Ascending aorta (tissue), 2 donors: ENCODE data around the gene SEPTIN10. TPM values are rescaled to one million over a fixed set of nuclear protein-coding genes. Genes with fewer than 3 reads are reported as not detected.

Experiments used
- DNase-seq, 2 donors: peaks; one replicate each; pipeline ENCODE4 v3.0.0-alpha.2; 2019; ENCODE audit warnings: low spot score in 2 of 2
- H3K27ac ChIP-seq, 2 donors: fragments of 200-600 bp; sonication (generic); one replicate each; pipeline ENCODE4 v1.5.1; 2016 to 2017; ENCODE audit warnings: mild to moderate bottlenecking in 1 of 2
- H3K27me3 ChIP-seq: fragments of 200-600 bp; sonication (generic); one replicate; pipeline ENCODE4 v1.5.1; 2017
- H3K36me3 ChIP-seq, 2 donors: fragments of 200-600 bp; sonication (generic); one replicate each; pipeline ENCODE4 v1.5.1; 2016
- H3K4me1 ChIP-seq, 2 donors: fragments of 200-600 bp; sonication (generic); one replicate each; pipeline ENCODE4 v1.5.1; 2016 to 2017; ENCODE audit warnings: mild to moderate bottlenecking in 1 of 2
- H3K4me3 ChIP-seq, 2 donors: fragments of 200-600 bp; sonication (generic); one replicate each; pipeline ENCODE4 v1.5.1; 2016 to 2017; ENCODE audit warnings: mild to moderate bottlenecking in 1 of 2
- H3K9me3 ChIP-seq, 2 donors: fragments of 200-600 bp; sonication (generic); one replicate each; pipeline ENCODE4 v1.5.1; 2016
- intact Hi-C: fragments of 100-400 bp; cut with DNase I; formaldehyde crosslinking; loops from one replicate; pipeline ENCODE4 v1.15.1; 2023
- total RNA-seq: library from RNA; depleted of rRNA; stranded (reverse); fragments of >200 nt; gene quantifications from one replicate; pipeline ENCODE4 v1.1.0, GENCODE V29; 2016
- TF ChIP-seq, protein P1 (sequence below), 3 experiments: fragments of 200-600 bp in 2 of 3; fragments of 450-650 bp in 1 of 3; sonication (generic) in 2 of 3; IDR thresholded peaks; one replicate each; pipeline ENCODE4 v1.5.1; 2016 to 2019; ENCODE audit warnings: antibody characterized with exemption in 3 of 3, mild to moderate bottlenecking in 1 of 3, moderate library complexity in 1 of 3

The SEPTIN10 gene
- total RNA-seq, 1 donor from 2014 or later = 59.0 TPM

DNA sequence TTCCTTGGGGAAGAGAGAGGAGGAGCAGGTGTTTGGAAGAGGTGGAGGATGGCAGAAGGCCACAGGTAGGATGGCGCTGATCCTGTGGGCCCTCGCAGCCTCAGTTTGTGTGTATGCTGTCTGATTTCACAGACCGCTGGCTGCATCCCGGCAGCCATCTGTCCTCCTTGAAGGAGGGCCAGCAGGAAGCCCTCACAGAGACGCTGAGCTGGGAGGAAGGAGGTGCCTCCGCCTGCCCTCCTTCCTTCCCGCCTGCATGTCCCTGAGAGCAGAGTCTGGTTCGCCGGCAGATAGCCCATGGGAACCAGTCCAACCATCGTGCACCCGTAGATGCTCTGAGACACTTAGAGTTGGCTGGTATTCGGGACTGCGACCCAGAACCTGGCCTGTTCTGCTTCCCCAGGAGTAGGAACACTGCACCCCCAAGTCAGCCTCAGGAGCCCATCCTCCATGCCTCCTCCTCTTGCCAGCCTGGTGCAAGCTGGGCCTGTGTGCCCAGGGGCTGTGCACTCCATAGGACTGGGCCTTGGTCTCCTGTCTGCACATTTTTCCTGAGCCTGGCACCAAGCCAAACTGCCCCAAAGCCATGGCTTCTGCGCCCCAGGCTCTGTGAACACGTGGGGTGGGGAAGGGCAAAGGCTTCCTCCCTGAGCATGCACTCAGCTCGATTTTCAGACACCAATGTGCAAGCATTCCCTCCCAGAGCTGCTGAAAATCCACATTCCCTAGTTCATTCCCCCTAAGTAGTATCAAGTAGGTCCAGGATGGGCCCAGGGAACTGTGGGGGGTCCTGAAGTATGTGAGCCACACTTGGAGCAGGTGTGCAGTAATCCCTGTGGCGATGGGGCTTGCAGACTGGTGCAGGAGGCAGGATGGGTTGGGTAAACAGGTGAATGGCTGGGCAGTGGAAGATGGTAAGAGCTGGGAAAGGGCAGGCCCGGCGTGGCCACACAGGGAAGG lies 115.6 kb downstream of the SEPTIN10 start:
- DNase-seq = no peak
- intact Hi-C loops = no loop called here
- no peaks in the 10 kb centered on the region for H3K9me3 ChIP-seq
- H3K27me3 ChIP-seq = no peaks in the 10 kb centered on the region
- TF ChIP-seq, protein P1, sequence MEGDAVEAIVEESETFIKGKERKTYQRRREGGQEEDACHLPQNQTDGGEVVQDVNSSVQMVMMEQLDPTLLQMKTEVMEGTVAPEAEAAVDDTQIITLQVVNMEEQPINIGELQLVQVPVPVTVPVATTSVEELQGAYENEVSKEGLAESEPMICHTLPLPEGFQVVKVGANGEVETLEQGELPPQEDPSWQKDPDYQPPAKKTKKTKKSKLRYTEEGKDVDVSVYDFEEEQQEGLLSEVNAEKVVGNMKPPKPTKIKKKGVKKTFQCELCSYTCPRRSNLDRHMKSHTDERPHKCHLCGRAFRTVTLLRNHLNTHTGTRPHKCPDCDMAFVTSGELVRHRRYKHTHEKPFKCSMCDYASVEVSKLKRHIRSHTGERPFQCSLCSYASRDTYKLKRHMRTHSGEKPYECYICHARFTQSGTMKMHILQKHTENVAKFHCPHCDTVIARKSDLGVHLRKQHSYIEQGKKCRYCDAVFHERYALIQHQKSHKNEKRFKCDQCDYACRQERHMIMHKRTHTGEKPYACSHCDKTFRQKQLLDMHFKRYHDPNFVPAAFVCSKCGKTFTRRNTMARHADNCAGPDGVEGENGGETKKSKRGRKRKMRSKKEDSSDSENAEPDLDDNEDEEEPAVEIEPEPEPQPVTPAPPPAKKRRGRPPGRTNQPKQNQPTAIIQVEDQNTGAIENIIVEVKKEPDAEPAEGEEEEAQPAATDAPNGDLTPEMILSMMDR (IDR thresholded peaks at IDR 0.05) = no peak
- no peak overlapping the region for H3K4me3 ChIP-seq
- peaks cover 10 to 18% of the 10 kb centered on the region in 2 donors for H3K36me3 ChIP-seq
- no peak overlapping the region for H3K27ac ChIP-seq
- no peaks in the 10 kb centered on the region for H3K4me1 ChIP-seq

GRCh38 chr2:109497463-109497862 lies 116.3 kb downstream of the SEPTIN10 start:
- DNase-seq = no peak
- H3K27me3 ChIP-seq = no peaks in the 10 kb centered on the region
- no peak overlapping the region for H3K27ac ChIP-seq
- H3K36me3 ChIP-seq = peaks cover 6 to 15% of the 10 kb centered on the region in 2 donors
- no peaks in the 10 kb centered on the region for H3K4me1 ChIP-seq
- intact Hi-C loops = no loop called here
- TF ChIP-seq, protein P1 (IDR thresholded peaks at IDR 0.05) = no peak
- H3K9me3 ChIP-seq = no peaks in the 10 kb centered on the region
- H3K4me3 ChIP-seq = no peak overlapping the region

DNA sequence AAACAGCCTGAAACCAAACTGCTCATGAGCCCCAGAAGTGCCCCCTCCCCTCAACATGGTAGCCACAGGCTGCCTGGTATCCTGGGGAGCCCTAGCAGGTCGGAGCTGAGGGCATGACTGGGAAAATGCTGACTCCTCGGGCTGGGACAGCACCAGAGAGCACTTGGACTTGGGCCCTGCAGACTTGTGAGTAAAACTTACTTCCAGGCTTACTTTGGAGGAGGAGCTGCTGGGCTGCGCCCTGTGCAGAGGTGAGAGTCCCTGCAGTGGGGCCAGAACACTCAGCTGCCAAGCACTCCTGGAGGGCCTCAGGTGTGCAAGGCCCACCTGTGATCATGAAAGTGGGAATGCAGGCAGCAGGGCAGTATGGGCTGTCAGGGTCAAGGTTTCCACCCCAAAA lies 119.4 kb downstream of the SEPTIN10 start:
- H3K27ac ChIP-seq = peak overlapping the region; percentile 36 to 44
- TF ChIP-seq, protein P1 (IDR thresholded peaks at IDR 0.05) = no peak
- peaks cover 17 to 28% of the 10 kb centered on the region in 2 donors for H3K36me3 ChIP-seq
- no peak overlapping the region for H3K4me3 ChIP-seq
- H3K27me3 ChIP-seq = no peaks in the 10 kb centered on the region
- H3K4me1 ChIP-seq = peaks cover 0 to under 1% of the 10 kb centered on the region in 2 donors
- intact Hi-C loops = no loop called here
- H3K9me3 ChIP-seq = no peaks in the 10 kb centered on the region
- DNase-seq = no peak

DNA sequence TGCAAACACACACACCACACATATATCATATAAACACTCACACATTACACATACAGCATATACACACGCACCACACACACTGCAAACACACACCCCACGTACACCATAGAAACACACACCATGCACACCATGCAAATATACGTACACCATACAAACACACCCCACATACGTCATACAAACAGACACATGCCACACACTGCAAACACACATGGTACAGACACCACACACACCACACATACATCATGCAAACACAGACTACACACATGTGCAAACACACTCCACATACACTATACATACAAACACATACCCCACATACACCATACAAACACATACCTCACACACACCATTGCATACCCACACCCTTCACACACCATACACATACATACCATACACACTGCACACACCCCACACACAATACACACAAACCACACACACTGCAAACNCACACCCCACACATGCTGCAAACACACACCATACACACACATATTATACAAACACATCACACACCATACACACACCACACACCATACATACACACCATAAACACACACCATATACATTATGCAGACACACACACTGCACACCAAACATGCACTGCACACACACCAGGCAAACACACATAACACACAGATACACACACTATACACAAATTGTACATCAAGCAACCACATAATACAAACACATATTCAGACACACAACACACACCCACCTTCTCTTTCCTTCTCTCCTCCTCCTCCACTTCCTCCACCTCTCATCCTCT lies 120.4 kb downstream of the SEPTIN10 start:
- H3K4me1 ChIP-seq = peaks cover 0 to 8% of the 10 kb centered on the region in 2 donors
- H3K27ac ChIP-seq = no peak overlapping the region
- intact Hi-C loops = no loop called here
- DNase-seq = no peak
- TF ChIP-seq, protein P1 (IDR thresholded peaks at IDR 0.05) = no peak
- no peak overlapping the region for H3K4me3 ChIP-seq
- H3K27me3 ChIP-seq = no peaks in the 10 kb centered on the region
- peaks cover 17 to 28% of the 10 kb centered on the region in 2 donors for H3K36me3 ChIP-seq
- H3K9me3 ChIP-seq = no peaks in the 10 kb centered on the region

Other genes starting within 250 kb of the SEPTIN10 start
- gene SOWAHC, start 398 bp upstream of the SEPTIN10 start, total RNA-seq = 20.8 TPM
- 4.2 TPM for gene RGPD5, start 180.3 kb upstream of the SEPTIN10 start, total RNA-seq